Epithelial cell of proximal tubule (primary cell): ENCODE measurements around the gene SCPEP1. TPM values are rescaled to one million over a fixed set of nuclear protein-coding genes. Genes with fewer than 3 reads are reported as not detected.

Source experiments
- DNase-seq: peaks from one replicate; pipeline ENCODE4 v3.0.0-alpha.2; 2011; ENCODE audit warnings: low read depth
- H3K4me3 ChIP-seq: 2 replicates; pipeline ENCODE4 v1.5.1; 2011; ENCODE audit warnings: low read depth, mild to moderate bottlenecking, low read length
- total RNA-seq: library from RNA; depleted of rRNA; stranded (reverse); fragments of >200 nt; gene quantifications from 2 replicates; pipeline ENCODE4 v1.2.3, GENCODE V29; 2015
- TF ChIP-seq, protein P1 (sequence below): conservative IDR thresholded peaks from 2 replicates; pipeline ENCODE4 v1.5.1; 2012; ENCODE audit warnings: low read depth, mild to moderate bottlenecking, low read length

SCPEP1 gene
- total RNA-seq, 1 donor from 2014 or later = 9.2 TPM

DNA sequence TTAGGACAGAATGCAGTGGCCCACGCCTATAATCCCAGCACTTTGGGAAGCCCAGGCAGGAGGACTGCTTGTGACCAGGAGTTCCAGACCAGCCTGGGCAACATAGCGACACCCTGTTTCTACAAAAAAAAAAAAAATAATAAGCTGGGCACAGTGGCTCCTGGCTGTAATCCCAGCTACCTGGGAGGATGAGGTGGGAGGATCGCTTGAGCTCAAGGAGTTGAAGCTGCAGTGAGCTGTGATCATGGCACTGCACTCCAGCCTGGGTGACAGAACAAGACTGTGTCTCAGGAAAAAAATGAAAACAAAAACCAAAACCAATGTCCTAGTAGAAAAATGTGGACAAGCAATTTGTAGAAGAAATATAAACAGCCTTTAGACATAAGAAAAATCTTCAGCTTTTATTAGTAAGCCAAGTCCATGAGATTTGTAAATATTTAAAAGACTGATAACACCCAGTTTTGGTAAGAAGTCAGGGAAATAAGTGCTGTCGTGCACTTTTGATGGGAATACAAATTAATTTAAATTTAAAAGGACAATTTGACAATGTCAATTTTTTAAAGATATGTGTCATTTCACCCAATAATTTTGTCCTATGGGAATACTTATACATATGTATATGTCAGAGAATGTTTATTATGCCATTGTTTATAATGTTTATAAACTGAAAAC, 11.1 kb downstream of the SCPEP1 start:
- no peak for DNase-seq
- no peak overlapping the region for H3K4me3 ChIP-seq
- TF ChIP-seq, protein P1, sequence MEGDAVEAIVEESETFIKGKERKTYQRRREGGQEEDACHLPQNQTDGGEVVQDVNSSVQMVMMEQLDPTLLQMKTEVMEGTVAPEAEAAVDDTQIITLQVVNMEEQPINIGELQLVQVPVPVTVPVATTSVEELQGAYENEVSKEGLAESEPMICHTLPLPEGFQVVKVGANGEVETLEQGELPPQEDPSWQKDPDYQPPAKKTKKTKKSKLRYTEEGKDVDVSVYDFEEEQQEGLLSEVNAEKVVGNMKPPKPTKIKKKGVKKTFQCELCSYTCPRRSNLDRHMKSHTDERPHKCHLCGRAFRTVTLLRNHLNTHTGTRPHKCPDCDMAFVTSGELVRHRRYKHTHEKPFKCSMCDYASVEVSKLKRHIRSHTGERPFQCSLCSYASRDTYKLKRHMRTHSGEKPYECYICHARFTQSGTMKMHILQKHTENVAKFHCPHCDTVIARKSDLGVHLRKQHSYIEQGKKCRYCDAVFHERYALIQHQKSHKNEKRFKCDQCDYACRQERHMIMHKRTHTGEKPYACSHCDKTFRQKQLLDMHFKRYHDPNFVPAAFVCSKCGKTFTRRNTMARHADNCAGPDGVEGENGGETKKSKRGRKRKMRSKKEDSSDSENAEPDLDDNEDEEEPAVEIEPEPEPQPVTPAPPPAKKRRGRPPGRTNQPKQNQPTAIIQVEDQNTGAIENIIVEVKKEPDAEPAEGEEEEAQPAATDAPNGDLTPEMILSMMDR = no peak

DNA sequence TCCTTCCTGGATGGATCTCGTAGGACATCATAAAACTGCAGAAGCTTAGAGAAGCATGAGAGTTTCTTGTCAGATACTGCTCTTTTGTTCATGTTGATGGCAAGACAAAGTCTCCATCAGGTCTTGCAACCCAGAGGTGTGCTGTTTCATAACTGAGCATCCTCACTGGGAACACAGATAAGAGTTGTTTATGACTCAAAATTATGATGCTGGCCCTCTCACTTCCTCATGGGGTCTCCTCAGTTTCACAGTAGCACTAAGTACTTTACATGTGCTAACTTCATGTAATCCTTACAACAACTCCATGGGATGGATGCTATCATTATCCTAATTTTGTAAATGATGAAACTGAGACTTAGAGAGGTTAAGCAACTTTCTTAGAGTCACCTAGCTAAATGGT, 14.4 kb downstream of the SCPEP1 start:
- H3K4me3 ChIP-seq = no peak overlapping the region
- DNase-seq = no peak
- TF ChIP-seq, protein P1 = no peak

DNA sequence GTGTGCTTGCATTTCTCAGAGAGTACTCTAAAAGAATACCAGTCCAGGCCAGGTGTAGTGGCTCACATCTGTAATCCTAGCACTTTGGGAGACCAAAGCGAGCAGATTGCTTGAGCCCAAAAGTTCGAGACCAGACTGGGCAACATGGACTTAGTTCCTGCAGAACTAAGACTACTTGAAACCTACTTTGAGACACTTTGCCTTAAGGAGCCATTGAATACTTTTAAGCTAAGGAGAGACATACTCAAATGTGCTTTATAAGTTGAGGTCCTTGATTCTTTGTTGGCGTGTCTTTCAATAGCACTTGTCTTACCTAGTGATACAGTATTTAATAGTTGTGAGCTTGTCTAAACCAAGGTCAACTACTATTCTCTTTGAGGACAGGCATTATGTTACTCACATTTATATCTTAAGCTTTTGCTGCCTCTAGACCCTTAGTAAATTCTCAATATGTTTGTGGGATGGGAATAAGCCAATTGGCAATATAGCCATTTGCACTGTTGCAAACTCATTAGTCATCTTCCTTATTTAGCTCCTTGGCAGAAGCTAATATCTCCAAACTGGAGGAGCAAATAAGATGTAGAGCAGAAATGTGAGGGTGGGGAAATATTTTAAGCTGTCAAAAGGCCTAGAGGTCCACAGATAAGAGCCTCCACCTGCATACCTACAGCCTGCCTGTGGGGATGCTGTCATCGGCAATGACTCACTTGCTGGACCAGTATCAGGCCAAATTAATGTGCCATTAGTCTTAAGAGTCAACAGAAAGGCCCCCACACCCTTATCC, 16.3 kb downstream of the SCPEP1 start:
- TF ChIP-seq, protein P1 = no peak
- H3K4me3 ChIP-seq = no peak overlapping the region
- no peak for DNase-seq

DNA sequence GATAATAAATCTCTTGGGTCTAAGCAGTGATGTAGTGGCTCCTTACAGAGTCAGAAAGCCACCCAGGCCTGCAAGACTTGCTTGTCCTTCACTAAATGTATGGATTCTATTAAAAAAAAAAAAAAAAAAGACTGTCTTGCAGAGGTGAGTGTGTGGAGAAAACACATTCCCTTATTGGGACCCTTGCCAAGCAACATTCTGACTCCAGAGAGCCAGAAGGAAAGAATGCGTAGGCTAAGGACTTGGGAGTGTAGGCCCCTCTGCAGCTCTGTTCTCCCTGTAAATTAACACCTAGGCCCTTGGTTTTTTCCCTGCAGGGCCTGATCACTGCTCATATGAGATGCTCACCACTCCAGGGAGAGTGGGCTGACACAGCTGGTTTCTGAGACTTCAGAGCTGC, 17.8 kb downstream of the SCPEP1 start:
- TF ChIP-seq, protein P1 = no peak
- no peak for DNase-seq
- no peak overlapping the region for H3K4me3 ChIP-seq

DNA sequence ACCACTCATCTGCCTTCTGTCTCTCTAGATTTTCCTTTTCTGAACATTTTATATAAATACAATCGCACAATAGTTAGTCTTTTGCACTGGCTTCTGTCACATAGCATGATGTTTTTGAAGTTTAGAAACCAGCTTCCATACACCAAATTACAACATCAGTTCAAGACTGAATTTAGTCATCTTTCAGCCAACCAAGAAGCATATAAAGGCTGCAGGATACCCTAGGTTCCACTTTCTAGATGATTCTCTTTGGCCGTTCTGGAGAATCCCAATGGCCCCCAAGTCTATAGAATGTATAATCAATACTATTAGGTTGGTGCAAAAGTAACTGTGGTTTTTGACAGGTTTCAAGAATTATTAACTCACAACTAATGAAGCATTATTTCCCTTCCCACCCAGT, 19.4 kb downstream of the SCPEP1 start:
- DNase-seq = no peak
- TF ChIP-seq, protein P1 = no peak
- H3K4me3 ChIP-seq = no peak overlapping the region

DNA sequence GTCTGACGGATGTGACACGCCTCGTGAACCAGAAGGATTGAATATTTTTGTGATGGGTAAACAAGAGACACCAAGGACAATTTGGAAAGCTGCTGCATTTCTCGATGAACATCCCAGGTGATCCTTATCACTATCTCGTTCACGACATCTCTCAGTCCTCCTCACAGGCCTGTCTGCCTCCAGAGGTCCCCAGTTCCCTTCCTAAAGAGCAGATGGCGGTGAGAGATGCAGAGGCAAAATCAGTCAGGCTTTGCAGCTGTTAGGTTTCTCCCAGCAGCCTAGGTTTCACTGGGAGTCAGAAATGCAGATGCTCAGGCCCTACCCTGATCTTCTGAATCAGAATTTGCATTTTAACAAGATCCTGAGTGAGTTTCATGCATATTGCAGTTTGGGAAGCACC, 23.6 kb downstream of the SCPEP1 start:
- H3K4me3 ChIP-seq = no peak overlapping the region
- DNase-seq = no peak
- TF ChIP-seq, protein P1 = no peak
